Naive B cell (primary cell): ENCODE measurements around the gene AGGF1. TPM values are rescaled to one million over a fixed set of nuclear protein-coding genes. Genes with fewer than 3 reads are reported as not detected.
A peak's percentile ranks its signal among the peaks of the same experiment; 100 is the strongest.

ENCODE experiments used
- ATAC-seq, 2 donors: fragments of 150-1000 bp; cut with Tn5 transposase; 2 replicates each; pipeline ENCODE4 v1.10.0; 2021; ENCODE audit warnings: low read depth in 2 of 2, mild to moderate bottlenecking in 2 of 2, moderate library complexity in 2 of 2
- DNase-seq: peaks from one replicate; pipeline ENCODE4 v3.0.0; 2022
- H3K27ac Mint-ChIP-seq, 6 donors: one replicate each; pipeline ENCODE4 v1.8.0; 2020 to 2022; ENCODE audit warnings: mild to moderate bottlenecking in 6 of 6, mixed read lengths in 6 of 6, moderate library complexity in 5 of 6, inconsistent platforms in 2 of 6
- H3K27me3 Mint-ChIP-seq, 3 donors: one replicate each; pipeline ENCODE4 v1.8.0; 2021 to 2022; ENCODE audit warnings: mixed read lengths in 3 of 3, mild to moderate bottlenecking in 1 of 3
- H3K36me3 Mint-ChIP-seq, 2 donors: one replicate each; pipeline ENCODE4 v1.8.0; 2020 to 2022; ENCODE audit warnings: mixed read lengths in 2 of 2, inconsistent platforms in 1 of 2, mild to moderate bottlenecking in 1 of 2
- H3K4me1 Mint-ChIP-seq, 3 donors: one replicate each; pipeline ENCODE4 v1.8.0; 2020 to 2022; ENCODE audit warnings: mixed read lengths in 3 of 3, inconsistent platforms in 1 of 3, mild to moderate bottlenecking in 1 of 3, moderate library complexity in 1 of 3
- H3K4me3 Mint-ChIP-seq, 8 donors: one replicate each; pipeline ENCODE4 v1.8.0; 2020 to 2022; ENCODE audit warnings: mild to moderate bottlenecking in 8 of 8, mixed read lengths in 8 of 8, moderate library complexity in 8 of 8, inconsistent platforms in 2 of 8
- H3K9me3 Mint-ChIP-seq, 7 donors: one replicate each; pipeline ENCODE4 v1.8.0; 2020 to 2022; ENCODE audit warnings: mixed read lengths in 7 of 7, mild to moderate bottlenecking in 5 of 7, inconsistent platforms in 2 of 7, moderate library complexity in 1 of 7
- polyA plus RNA-seq, 6 donors: library from polyadenylated mRNA; unstranded; fragments of 300-500 nt; fragmentation: Illumina TruSeq; gene quantifications; one replicate each; pipeline ENCODE4 v1.2.3, GENCODE V29; 2021; ENCODE audit warnings: low read depth in 6 of 6

The AGGF1 gene
- polyA plus RNA-seq, 6 donors from 2014 or later: 15.9 to 33.1 (median 24.0) TPM

DNA sequence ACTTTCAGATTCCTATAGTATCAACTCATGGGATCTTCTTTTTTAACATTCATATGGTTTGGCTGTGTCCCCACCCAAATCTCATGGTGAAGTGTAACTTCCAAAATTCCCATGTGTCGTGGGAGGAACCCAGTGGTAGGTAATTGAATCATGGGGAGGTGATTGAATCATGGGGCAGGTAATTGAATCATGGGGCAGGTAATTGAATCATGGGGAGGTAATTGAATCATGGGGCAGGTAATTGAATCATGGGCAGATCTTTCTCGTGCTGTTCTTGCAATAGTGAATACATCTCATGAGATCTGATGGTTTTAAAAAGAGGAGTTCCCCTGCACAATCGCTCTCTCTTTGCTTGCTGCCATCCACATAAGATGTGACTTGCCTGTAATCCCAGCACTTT is 21.8 kb upstream of the AGGF1 start:
- H3K9me3 Mint-ChIP-seq: no peaks in the 10 kb centered on the region
- no peaks in the 10 kb centered on the region for H3K36me3 Mint-ChIP-seq
- H3K4me1 Mint-ChIP-seq: no peaks in the 10 kb centered on the region
- peaks cover 0 to 20% (median 8%) of the 10 kb centered on the region in 3 donors for H3K27me3 Mint-ChIP-seq
- H3K27ac Mint-ChIP-seq: no peak overlapping the region
- DNase-seq: no peak
- no peak for ATAC-seq
- H3K4me3 Mint-ChIP-seq: no peak overlapping the region

DNA sequence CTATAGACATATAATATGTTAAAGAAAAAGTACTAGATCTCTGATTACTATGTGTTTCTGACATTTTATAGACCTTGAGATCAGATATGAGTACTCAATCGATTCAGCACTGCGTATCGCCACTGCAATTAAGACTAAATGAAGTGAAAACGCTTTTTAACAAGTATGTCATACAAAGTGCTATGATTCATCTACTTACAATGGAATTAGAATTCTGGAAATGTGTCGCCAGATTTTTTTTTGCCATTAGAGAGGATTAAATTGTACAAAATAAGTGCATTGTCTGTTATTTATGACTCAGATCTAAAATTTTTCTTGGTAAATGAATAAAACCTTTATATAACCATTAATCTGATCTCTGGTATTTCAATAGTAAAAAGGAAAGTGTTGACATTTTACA is 20.0 kb upstream of the AGGF1 start:
- Mint-ChIP-seq H3K27ac (no peak overlapping the region), H3K4me3 (no peak overlapping the region), H3K9me3 (no peaks in the 10 kb centered on the region), H3K4me1 (no peaks in the 10 kb centered on the region), H3K27me3 (peaks cover 0 to 23% (median 9%) of the 10 kb centered on the region in 3 donors), H3K36me3 (no peaks in the 10 kb centered on the region)
- ATAC-seq (no peak), DNase-seq (no peak)

DNA sequence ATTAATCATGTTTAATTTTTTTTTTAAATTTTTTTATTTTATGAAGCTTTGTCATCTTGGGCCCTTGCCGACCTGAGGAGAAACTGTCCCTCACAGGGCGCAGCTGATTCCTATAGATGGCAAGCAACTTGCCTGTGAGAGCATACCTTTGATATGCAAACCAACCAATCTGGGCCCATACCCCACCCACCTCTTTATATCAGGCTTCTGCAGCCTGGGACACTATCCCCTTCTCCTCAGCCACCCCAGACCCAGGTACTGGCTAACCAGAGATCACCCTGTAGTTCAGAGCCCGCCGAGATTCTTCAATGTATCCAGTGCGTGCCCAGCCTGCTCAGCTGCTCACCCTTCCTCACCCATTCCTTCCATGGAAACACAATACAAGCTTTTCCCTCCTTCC is 18.7 kb upstream of the AGGF1 start:
- ATAC-seq (no peak), DNase-seq (no peak)
- Mint-ChIP-seq H3K27ac (no peak overlapping the region), H3K4me3 (no peak overlapping the region), H3K27me3 (peaks cover 0 to 32% (median 9%) of the 10 kb centered on the region in 3 donors), H3K9me3 (no peaks in the 10 kb centered on the region), H3K36me3 (no peaks in the 10 kb centered on the region), H3K4me1 (no peaks in the 10 kb centered on the region)

DNA sequence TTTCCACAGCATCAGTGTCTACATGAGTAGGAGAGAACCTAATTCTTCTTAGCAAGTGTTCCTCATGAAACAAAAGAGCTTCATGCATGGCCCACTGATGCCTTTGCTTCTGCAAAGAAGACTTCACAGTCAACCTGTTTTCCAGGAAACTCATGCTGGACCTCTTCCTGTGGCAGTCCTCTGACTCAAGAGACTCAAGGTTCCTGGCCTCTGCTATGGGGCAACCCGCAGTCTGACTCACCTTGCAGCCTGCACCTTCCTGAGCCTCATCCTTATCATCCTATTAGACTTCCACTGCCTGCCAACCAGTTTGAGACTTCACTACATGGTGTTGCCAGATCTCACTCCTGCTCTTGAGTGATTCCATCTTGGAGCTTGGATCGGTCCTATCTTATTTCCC is 17.6 kb upstream of the AGGF1 start:
- Mint-ChIP-seq H3K4me3 (no peak overlapping the region), H3K36me3 (no peaks in the 10 kb centered on the region), H3K27me3 (peaks cover 0 to 29% (median 9%) of the 10 kb centered on the region in 3 donors), H3K4me1 (no peaks in the 10 kb centered on the region), H3K9me3 (no peaks in the 10 kb centered on the region), H3K27ac (no peak overlapping the region)
- no peak for DNase-seq
- no peak for ATAC-seq

DNA sequence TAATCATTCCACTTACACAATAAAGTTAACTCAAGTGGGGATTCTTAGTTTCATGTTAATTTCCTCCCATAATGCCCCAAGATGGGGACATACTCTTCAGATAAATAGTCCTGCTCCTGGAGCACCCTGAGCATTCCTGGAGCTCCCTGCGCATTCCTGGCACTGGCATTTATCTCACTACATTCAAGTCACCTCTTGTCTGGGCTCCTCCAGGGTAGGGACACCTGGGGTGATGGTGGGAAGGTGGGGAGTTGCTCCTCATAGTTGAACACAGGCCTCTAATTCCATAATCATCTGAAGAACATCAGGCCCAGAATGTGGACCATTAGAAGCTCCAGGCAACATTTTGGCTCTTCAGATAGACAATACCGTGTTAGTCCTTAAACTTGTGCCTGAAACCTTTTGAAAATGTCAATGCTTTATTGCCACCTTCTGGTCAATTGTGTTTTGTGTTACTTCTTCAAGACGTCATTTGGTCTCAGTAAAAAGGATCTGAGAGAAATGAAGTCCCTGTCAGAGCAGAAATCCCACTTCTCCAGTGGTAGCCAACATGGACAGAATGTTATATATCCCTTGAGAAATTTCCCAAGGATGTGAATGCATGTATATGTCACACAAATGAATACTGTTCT is 14.2 kb upstream of the AGGF1 start:
- no peak for ATAC-seq
- Mint-ChIP-seq H3K27me3 (peaks cover 6 to 30% (median 22%) of the 10 kb centered on the region in 3 donors), H3K36me3 (no peaks in the 10 kb centered on the region)

DNA sequence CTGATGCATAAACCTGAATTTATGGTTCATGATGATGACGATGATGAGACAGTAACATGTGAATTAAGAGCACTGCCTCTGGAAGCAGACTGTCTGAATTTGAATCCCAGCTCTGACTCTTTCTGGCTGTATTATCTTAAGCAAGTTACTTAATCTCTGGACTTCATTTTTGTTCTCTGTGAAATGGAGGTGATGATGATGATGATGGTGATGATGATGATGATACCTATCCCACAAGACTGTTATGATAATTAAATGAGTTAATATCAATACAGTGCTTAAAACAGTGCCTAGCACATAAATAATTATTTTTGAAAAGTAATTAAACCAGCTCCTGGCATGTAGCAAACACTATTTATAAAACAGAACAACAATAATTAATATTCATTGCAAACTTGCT is 13.2 kb upstream of the AGGF1 start:
- Mint-ChIP-seq H3K4me1 (no peaks in the 10 kb centered on the region), H3K4me3 (no peak overlapping the region), H3K27me3 (peaks cover 7 to 38% (median 26%) of the 10 kb centered on the region in 3 donors), H3K9me3 (peaks cover 0 to under 1% (median 0%) of the 10 kb centered on the region in 7 donors), H3K36me3 (no peaks in the 10 kb centered on the region), H3K27ac (no peak overlapping the region)
- ATAC-seq (no peak), DNase-seq (no peak)

More for the DNA sequence above, 14.2 kb upstream of the AGGF1 start:
- H3K9me3 Mint-ChIP-seq: no peaks in the 10 kb centered on the region
- H3K27ac Mint-ChIP-seq: no peak overlapping the region
- no peak for DNase-seq
- no peaks in the 10 kb centered on the region for H3K4me1 Mint-ChIP-seq
- no peak overlapping the region for H3K4me3 Mint-ChIP-seq

DNA sequence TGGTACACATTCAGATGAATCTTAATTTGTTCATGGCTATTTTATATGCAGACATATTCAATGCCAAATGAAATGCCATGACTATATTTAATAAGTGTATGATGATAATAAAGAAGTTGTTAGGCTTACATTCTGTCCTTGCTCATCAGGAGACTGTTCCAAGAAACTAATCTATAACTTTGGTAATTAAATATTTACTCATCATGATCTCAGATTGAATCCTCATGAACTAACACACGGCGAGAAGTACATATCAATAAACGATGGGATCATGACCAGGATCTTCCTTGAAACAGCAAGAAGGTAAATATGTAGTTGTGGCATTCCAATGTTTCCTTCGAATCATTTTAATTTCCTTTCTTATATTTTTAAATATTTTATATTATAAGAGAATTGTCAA is 12.5 kb upstream of the AGGF1 start:
- DNase-seq: no peak
- Mint-ChIP-seq H3K27me3 (peaks cover 14 to 42% (median 33%) of the 10 kb centered on the region in 3 donors), H3K27ac (no peak overlapping the region), H3K4me3 (no peak overlapping the region), H3K4me1 (no peaks in the 10 kb centered on the region), H3K36me3 (peaks cover 0 to 5% of the 10 kb centered on the region in 2 donors), H3K9me3 (peaks cover 0 to 7% (median 0%) of the 10 kb centered on the region in 7 donors)
- ATAC-seq: no peak

DNA sequence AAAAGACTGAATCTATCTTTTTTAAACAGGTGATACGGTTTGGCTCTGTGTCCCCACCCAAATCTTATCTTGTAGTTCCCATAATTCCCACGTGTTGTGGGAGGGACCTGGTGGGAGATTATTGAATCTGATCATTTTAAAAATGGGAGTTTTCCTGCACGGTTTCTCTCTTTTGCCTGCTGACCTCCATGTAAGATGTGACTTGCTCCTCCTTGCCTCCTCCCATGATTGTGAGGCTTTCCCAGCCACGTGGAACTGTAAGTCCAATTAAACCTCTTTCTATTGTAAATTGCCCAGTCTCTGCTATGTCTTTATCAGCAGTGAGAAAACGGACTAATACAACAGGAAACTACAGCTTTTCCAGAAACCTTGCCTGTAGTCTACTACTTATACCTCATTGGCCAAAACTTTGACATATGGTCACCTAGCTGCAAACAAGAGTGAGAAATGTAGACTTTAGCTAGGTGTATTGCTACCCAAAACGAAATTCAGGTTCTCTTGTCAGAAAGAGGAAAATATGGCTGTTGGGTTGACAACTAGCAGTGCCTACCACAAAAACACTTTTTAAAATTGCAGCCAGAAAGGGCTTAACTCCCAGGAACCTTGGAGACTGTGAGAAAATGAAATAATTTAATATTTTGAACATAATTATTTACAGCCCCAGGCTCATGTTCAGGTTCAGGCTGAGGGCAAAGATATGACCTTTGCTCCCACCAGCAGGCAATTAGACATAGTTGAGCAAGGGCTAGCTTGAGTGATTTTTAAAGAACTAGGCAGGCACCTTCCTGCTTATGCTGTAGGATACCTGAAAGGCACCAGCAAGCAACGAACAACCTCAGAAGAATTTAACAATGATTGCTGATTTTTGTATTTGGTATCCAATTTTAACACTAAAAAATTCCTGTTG is 7.4 kb upstream of the AGGF1 start:
- peak overlapping the region in 1 of 6 donors; percentile 6 for H3K27ac Mint-ChIP-seq
- no peak for DNase-seq
- H3K36me3 Mint-ChIP-seq: peaks cover 0 to 8% of the 10 kb centered on the region in 2 donors
- H3K9me3 Mint-ChIP-seq: peaks cover 0 to 13% (median 3%) of the 10 kb centered on the region in 7 donors
- H3K27me3 Mint-ChIP-seq: peaks cover 21 to 46% (median 41%) of the 10 kb centered on the region in 3 donors
- ATAC-seq: no peak
- no peaks in the 10 kb centered on the region for H3K4me1 Mint-ChIP-seq
- no peak overlapping the region for H3K4me3 Mint-ChIP-seq

DNA sequence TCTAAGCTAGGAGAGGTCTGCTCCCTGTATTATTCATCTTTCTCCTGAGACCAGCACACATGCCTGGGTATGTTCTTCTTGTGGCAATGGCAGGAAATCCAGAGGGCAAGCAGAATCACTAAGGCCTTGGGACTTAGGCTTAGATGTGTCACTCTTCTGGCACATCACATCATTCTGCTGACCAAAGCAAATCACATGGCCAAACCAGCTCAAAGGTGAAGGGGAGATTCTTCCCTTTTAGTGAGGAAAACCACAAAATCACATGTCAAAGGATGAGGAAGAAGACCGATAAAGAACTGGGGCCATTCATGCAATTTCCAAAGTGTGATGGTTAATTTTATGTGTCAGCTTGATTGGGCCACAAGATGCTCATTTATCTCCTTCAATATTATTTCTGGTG is 5.7 kb upstream of the AGGF1 start:
- peaks cover 4 to 6% (median 4%) of the 10 kb centered on the region in 3 donors for H3K4me1 Mint-ChIP-seq
- DNase-seq (no peak), ATAC-seq (no peak)
- H3K36me3 Mint-ChIP-seq: peaks cover 0 to 24% of the 10 kb centered on the region in 2 donors
- H3K9me3 Mint-ChIP-seq: peaks cover 7 to 21% (median 11%) of the 10 kb centered on the region in 7 donors
- peaks cover 14 to 36% (median 35%) of the 10 kb centered on the region in 3 donors for H3K27me3 Mint-ChIP-seq
- H3K4me3 Mint-ChIP-seq: no peak overlapping the region
- no peak overlapping the region for H3K27ac Mint-ChIP-seq

DNA sequence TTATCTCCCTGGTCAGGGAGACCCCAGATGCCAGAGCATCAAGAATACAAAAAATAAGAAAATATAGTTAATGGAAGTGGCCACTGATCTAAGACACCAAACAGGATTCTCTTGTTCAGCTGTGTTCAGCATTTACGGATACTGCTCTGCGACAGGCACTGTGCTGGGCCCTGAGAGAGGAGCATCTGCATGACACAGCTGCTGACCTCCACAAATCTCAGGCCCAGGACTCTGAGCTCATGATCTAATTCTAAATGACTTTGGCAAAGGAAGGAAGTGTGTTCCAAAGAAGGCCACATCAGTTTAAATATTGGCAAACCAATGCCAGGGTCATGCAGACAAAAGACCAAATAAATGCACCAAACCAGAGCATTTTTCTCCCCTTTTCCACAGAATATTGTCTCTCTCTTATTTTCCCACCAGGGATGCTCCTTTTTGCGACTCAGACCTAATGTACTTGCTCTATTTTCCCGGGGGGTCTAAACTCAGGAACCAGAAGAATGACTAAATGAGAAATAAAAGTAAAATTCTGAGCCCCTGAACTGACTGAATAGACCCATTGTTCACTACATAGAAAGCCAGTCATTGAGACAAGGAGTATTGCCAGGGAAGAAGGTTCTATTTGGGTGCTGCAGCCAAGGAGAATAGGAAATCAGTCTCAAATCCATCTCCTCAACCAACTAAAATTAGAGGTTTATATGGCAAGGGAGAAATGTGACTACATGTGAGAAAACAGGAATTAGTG is 1.4 kb upstream of the AGGF1 start:
- ATAC-seq: no peak
- H3K4me3 Mint-ChIP-seq: peak overlapping the region in 7 of 8 donors; percentile 63 to 98 (median 92)
- H3K27ac Mint-ChIP-seq: peak overlapping the region in 3 of 6 donors; percentile 5 to 35 (median 35)
- H3K4me1 Mint-ChIP-seq: peaks cover 17 to 35% (median 25%) of the 10 kb centered on the region in 3 donors
- peaks cover 5 to 10% (median 8%) of the 10 kb centered on the region in 3 donors for H3K27me3 Mint-ChIP-seq
- peaks cover 10 to 22% (median 13%) of the 10 kb centered on the region in 7 donors for H3K9me3 Mint-ChIP-seq
- H3K36me3 Mint-ChIP-seq: peaks cover 0 to 24% of the 10 kb centered on the region in 2 donors
- DNase-seq: no peak

DNA sequence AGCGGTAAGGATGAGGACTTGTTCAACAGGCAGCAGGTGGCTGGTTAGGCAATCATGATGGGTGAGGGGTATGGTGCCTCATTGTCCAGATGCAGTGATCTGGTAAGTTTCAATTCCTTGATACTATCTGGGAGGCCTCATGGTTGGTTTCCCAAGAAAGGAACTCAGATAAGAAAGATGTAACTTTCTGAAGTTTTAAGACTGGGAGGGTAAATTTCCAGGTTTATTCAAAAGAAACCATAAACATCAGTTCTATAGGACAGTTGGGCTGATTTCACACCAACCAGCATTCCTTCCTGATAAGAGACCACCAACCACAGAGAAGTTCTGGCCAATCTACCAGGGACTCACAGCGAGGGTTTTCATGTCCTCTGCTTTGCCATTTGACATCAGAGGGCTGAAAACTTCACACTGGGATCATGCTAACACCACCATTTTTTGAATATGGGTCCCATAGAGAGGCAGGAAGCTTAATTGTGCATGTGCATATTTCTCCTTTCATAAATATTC is 773 bp upstream of the AGGF1 start:
- H3K27me3 Mint-ChIP-seq: peaks cover 5 to 8% (median 7%) of the 10 kb centered on the region in 3 donors
- H3K36me3 Mint-ChIP-seq: peaks cover 0 to 24% of the 10 kb centered on the region in 2 donors
- H3K27ac Mint-ChIP-seq: peak overlapping the region in 3 of 6 donors; percentile 5 to 97 (median 90)
- DNase-seq: no peak
- H3K4me3 Mint-ChIP-seq: peak overlapping the region; percentile 88 to 99 (median 96)
- peaks cover 17 to 35% (median 25%) of the 10 kb centered on the region in 3 donors for H3K4me1 Mint-ChIP-seq
- H3K9me3 Mint-ChIP-seq: peaks cover 10 to 22% (median 13%) of the 10 kb centered on the region in 7 donors
- ATAC-seq: no peak

DNA sequence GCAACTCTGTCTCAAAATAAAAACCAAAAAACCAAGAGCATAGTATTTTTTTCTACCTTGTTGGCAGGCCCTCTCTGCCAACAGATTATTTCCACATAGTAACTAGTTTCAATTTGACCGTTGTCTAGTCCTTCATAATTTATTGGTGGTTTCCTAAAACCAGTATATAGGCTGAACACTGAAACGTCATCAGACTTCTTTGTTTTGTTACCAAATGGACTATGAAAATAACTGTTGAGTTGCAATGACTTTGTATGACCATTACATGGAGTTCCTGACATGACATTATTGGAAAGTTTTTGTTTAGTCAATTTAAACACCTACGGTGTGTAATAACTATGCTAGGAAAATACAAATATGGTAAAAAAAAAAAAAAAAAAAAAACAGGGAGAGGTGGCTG is 1.7 kb downstream of the AGGF1 start:
- Mint-ChIP-seq H3K27ac (peak overlapping the region in 1 of 6 donors; percentile 59), H3K27me3 (no peaks in the 10 kb centered on the region), H3K4me1 (peaks cover 17 to 35% (median 25%) of the 10 kb centered on the region in 3 donors), H3K36me3 (peaks cover 0 to 24% of the 10 kb centered on the region in 2 donors), H3K9me3 (peaks cover 7 to 18% (median 13%) of the 10 kb centered on the region in 7 donors), H3K4me3 (peak overlapping the region in 7 of 8 donors; percentile 77 to 98 (median 92))
- ATAC-seq: no peak
- no peak for DNase-seq

DNA sequence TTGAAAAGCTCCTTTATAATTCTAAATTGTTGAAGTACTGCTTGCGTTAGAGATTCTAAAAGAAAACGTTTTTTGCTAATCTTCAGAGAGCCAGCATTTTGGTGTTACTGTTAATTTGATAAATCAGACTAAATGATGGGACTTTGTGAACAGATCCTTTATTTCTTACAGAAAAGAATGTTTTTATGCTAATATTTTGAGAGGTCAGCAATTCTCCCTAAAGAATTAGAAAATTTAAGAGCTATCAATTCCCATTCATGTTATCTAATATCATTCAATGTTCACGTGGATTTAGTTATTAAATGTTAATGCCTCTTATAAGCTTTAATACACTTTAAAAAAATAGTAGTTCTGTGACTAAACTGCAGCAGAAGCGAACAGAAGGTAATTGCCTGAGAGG is 2.4 kb downstream of the AGGF1 start:
- Mint-ChIP-seq H3K4me1 (peaks cover 17 to 37% (median 25%) of the 10 kb centered on the region in 3 donors), H3K36me3 (peaks cover 0 to 24% of the 10 kb centered on the region in 2 donors), H3K4me3 (peak overlapping the region in 3 of 8 donors; percentile 25 to 95 (median 78)), H3K9me3 (peaks cover 7 to 18% (median 13%) of the 10 kb centered on the region in 7 donors), H3K27ac (peak overlapping the region in 1 of 6 donors; percentile 74), H3K27me3 (no peaks in the 10 kb centered on the region)
- DNase-seq: no peak
- no peak for ATAC-seq
